Suprapubic skin (tissue), 4 donors: ENCODE data around the gene HEPACAM2. TPM values are rescaled to one million over a fixed set of nuclear protein-coding genes. Genes with fewer than 3 reads are reported as not detected.

Source experiments
- DNase-seq, 2 donors: peaks; one replicate each; pipeline ENCODE4 v3.0.0-alpha.2; 2019; ENCODE audit warnings: low spot score in 2 of 2
- H3K27ac ChIP-seq: fragments of 200-600 bp; sonication (generic); one replicate; pipeline ENCODE4 v1.5.1; 2019
- H3K27me3 ChIP-seq: fragments of 200-600 bp; sonication (generic); one replicate; pipeline ENCODE4 v1.5.1; 2019
- H3K36me3 ChIP-seq: fragments of 200-600 bp; sonication (generic); one replicate; pipeline ENCODE4 v1.5.1; 2019
- H3K4me1 ChIP-seq: fragments of 200-600 bp; sonication (generic); one replicate; pipeline ENCODE4 v1.5.1; 2019
- H3K4me3 ChIP-seq: fragments of 200-600 bp; sonication (generic); one replicate; pipeline ENCODE4 v1.5.1; 2019; ENCODE audit warnings: mild to moderate bottlenecking
- H3K9me3 ChIP-seq: fragments of 200-600 bp; sonication (generic); one replicate; pipeline ENCODE4 v1.5.1; 2019
- CTCF ChIP-seq, 2 donors: fragments of 200-600 bp in 1 of 2; fragments of 450-650 bp in 1 of 2; sonication (generic) in 1 of 2; IDR thresholded peaks; one replicate each; pipeline ENCODE4 v1.5.1; 2016 to 2019; ENCODE audit warnings: antibody characterized with exemption in 2 of 2, mild to moderate bottlenecking in 1 of 2, moderate library complexity in 1 of 2
- EP300 ChIP-seq: sonication (generic); formaldehyde crosslinking; IDR thresholded peaks from one replicate; pipeline ENCODE4 v1.6.1; 2017; ENCODE audit warnings: antibody characterized with exemption
- POLR2A ChIP-seq, 2 donors: fragments of 450-650 bp; IDR thresholded peaks; one replicate each; pipeline ENCODE4 v1.6.1; 2017; ENCODE audit warnings: antibody characterized with exemption in 2 of 2, mild to moderate bottlenecking in 2 of 2, moderate library complexity in 2 of 2
- POLR2AphosphoS5 ChIP-seq, 3 donors: sonication (generic); formaldehyde crosslinking; IDR thresholded peaks; one replicate each; pipeline ENCODE4 v1.6.1; 2017; ENCODE audit warnings: antibody characterized with exemption in 3 of 3
- WGBS: methylation state at CpG from one replicate; pipeline ENCODE4 v1.1.5; 2018; 5-methylcytosine and 5-hydroxymethylcytosine counted together
- total RNA-seq, 4 donors: library from RNA; depleted of rRNA; stranded (reverse); fragments of >200 nt; gene quantifications; one replicate each; pipeline ENCODE4 v1.1.0, GENCODE V29; 2016

HEPACAM2 gene
- total RNA-seq, 4 donors from 2014 or later, result 0.25 TPM; not detected in 3

DNA sequence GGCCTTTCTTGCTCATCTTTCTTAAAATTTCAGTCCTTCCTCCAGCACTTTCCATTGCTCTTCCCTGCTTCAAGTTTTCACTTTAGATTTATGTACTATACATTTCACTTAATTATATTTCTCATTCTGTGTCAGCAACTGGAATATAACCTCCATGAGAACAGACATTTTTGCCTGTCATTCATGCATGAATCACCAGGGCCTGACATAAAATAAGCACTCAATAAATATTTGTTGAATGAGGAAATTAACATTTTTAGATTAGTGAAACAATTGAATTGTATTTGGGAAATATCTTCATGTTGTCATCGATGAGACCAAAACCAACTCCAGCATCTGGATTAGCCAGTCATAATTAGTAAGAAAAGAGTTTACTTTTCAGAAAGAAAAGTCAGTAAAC is 84.1 kb downstream of the HEPACAM2 start:
- no peaks in the 10 kb centered on the region for H3K9me3 ChIP-seq
- no peak overlapping the region for H3K4me3 ChIP-seq
- TF ChIP-seq POLR2A (IDR thresholded peaks at IDR 0.05) (no peak), EP300 (no peak), POLR2AphosphoS5 (IDR thresholded peaks at IDR 0.05) (no peak)
- H3K27ac ChIP-seq, result no peak overlapping the region
- no peak for DNase-seq
- peaks cover 55% of the 10 kb centered on the region for H3K36me3 ChIP-seq
- H3K4me1 ChIP-seq, result peaks cover 9% of the 10 kb centered on the region
- 81% methylated on average over 1 of the region's 1 CpG for WGBS
- H3K27me3 ChIP-seq, result no peaks in the 10 kb centered on the region

DNA sequence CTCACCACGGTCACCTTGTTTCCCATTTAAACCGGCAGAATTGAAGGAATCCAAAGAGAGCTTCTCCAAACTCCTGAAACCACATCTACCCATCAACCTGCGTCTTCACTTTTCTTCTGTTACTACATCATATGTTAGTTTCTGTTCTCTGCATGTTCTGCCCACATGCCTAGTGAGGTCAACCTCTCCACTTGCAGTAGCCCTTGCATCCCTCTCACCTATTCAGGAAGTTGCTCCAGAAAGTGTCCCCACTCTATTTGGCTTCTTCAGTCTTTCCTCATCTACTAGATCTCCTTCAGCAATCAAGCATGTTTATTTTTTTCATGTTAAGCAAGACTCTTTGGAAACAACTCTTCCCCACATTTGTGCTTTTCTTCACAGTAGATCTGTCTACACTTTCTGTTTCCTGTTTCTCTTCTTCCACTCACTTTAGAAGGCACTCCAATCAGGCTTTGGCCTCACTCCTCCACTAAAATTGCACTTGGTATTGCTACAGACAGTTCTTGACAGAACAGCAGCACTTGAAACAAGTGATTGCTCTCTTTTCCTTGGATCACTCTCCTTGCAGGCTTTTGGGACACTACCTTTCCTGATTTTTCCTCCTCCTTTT is 85.6 kb downstream of the HEPACAM2 start:
- TF ChIP-seq POLR2AphosphoS5 (IDR thresholded peaks at IDR 0.05) (no peak), CTCF (IDR thresholded peaks at IDR 0.05) (no peak), EP300 (no peak), POLR2A (IDR thresholded peaks at IDR 0.05) (no peak)
- WGBS, result 96% methylated on average over 3 of the region's 3 CpGs
- H3K9me3 ChIP-seq, result no peaks in the 10 kb centered on the region
- H3K36me3 ChIP-seq, result peaks cover 67% of the 10 kb centered on the region
- no peak overlapping the region for H3K27ac ChIP-seq
- DNase-seq, result no peak
- peaks cover under 1% of the 10 kb centered on the region for H3K4me1 ChIP-seq
- no peak overlapping the region for H3K4me3 ChIP-seq
- H3K27me3 ChIP-seq, result no peaks in the 10 kb centered on the region

DNA sequence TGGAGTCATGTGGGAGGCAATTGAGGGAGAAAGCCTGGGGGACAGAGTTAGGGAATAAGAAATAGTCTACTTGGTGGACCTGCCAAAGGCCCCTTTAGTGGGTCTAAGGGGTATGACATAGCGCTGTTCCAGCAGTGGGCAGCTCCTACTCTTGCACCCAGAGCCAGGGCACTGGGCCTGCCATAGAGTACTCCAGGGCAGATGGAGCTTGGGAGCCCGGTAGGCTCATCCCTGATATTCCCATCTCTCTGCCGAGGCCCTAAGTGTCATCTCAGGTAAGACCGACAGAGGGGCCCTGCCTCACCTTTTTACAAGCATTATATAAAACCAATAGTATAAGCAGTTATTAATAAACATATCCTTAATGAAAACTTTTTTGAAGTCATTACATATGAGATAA is 87.7 kb downstream of the HEPACAM2 start:
- Histone ChIP-seq H3K27me3 (no peaks in the 10 kb centered on the region), H3K4me1 (no peaks in the 10 kb centered on the region), H3K27ac (no peak overlapping the region), H3K9me3 (peaks cover 10% of the 10 kb centered on the region), H3K36me3 (peaks cover 70% of the 10 kb centered on the region), H3K4me3 (no peak overlapping the region)
- 92% methylated on average over 4 of the region's 4 CpGs for WGBS
- no peak for DNase-seq
- TF ChIP-seq POLR2A (IDR thresholded peaks at IDR 0.05) (no peak), CTCF (IDR thresholded peaks at IDR 0.05) (no peak), POLR2AphosphoS5 (IDR thresholded peaks at IDR 0.05) (no peak), EP300 (no peak)

Other genes starting within 250 kb of the HEPACAM2 start
- 1 to 10 TPM; 1.9 to 3.4 (median 2.5) TPM for gene SAMD9, start 108.5 kb downstream of the HEPACAM2 start, total RNA-seq
- gene SAMD9L, start 78.1 kb downstream of the HEPACAM2 start, total RNA-seq, result 1 to 10 TPM; 1.2 to 6.7 (median 3.4) TPM
- 10 to 100 TPM; 12.5 to 57.6 (median 19.4) TPM for gene VPS50, start 5.9 kb upstream of the HEPACAM2 start, total RNA-seq